Chondrocyte (in vitro differentiated cells): ENCODE data around the gene PIK3R2. TPM values are rescaled to one million over a fixed set of nuclear protein-coding genes. Genes with fewer than 3 reads are reported as not detected.

Experiments used
- DNase-seq: peaks from one replicate; pipeline ENCODE4 v3.0.0; 2021; ENCODE audit warnings: mixed read lengths, low spot score
- H3K27ac Mint-ChIP-seq: one replicate; pipeline ENCODE4 v1.8.0; 2021; ENCODE audit warnings: mild to moderate bottlenecking, moderate library complexity, mixed read lengths; ENCODE audit not compliant: unreplicated experiment
- H3K27me3 Mint-ChIP-seq: 2 replicates; pipeline ENCODE4 v1.8.0; 2021; ENCODE audit warnings: low read depth, mixed read lengths
- H3K36me3 Mint-ChIP-seq: 2 replicates; pipeline ENCODE4 v1.8.0; 2021; ENCODE audit warnings: low read depth, mixed read lengths
- H3K4me1 Mint-ChIP-seq: 2 replicates; pipeline ENCODE4 v1.8.0; 2021; ENCODE audit warnings: low read depth, mild to moderate bottlenecking, mixed read lengths
- H3K4me3 Mint-ChIP-seq: one replicate; pipeline ENCODE4 v1.8.0; 2021; ENCODE audit warnings: mild to moderate bottlenecking, moderate library complexity, mixed read lengths; ENCODE audit not compliant: unreplicated experiment
- H3K9me3 Mint-ChIP-seq: 2 replicates; pipeline ENCODE4 v1.8.0; 2021; ENCODE audit warnings: low read depth, mixed read lengths
- CTCF ChIP-seq: fragments of 200-600 bp; sonication (generic); IDR thresholded peaks from 2 replicates; pipeline ENCODE4 v1.5.0; 2021; ENCODE audit warnings: antibody characterized with exemption, mild to moderate bottlenecking, moderate library complexity
- total RNA-seq: library from RNA; stranded (reverse); gene quantifications from 3 replicates; pipeline ENCODE4 v1.2.1, GENCODE V29; 2021

The PIK3R2 gene
- total RNA-seq, 1 donor from 2014 or later = 73.1 TPM

GRCh38 chr19:18159810-18160209 is 6.8 kb downstream of the PIK3R2 start:
- Mint-ChIP-seq H3K4me3 (no peak overlapping the region), H3K36me3 (peaks cover 6% of the 10 kb centered on the region), H3K27me3 (no peaks in the 10 kb centered on the region), H3K9me3 (no peaks in the 10 kb centered on the region), H3K27ac (no peak overlapping the region), H3K4me1 (peaks cover 23% of the 10 kb centered on the region)
- no peak for DNase-seq
- no peak for TF ChIP-seq CTCF

GRCh38 chr19:18160493-18160970 is 7.6 kb downstream of the PIK3R2 start:
- no peaks in the 10 kb centered on the region for H3K9me3 Mint-ChIP-seq
- H3K27me3 Mint-ChIP-seq = no peaks in the 10 kb centered on the region
- peaks cover 23% of the 10 kb centered on the region for H3K4me1 Mint-ChIP-seq
- TF ChIP-seq CTCF = no peak
- no peak overlapping the region for H3K27ac Mint-ChIP-seq
- H3K36me3 Mint-ChIP-seq = peaks cover 6% of the 10 kb centered on the region
- no peak for DNase-seq
- peak overlapping the region; percentile 42 for H3K4me3 Mint-ChIP-seq

- Mint-ChIP-seq H3K27ac (no peak overlapping the region), H3K4me3 (peak overlapping the region; percentile 42), H3K9me3 (no peaks in the 10 kb centered on the region), H3K36me3 (peaks cover 11% of the 10 kb centered on the region), H3K4me1 (peaks cover 22% of the 10 kb centered on the region), H3K27me3 (no peaks in the 10 kb centered on the region)
- peak; percentile 78 for TF ChIP-seq CTCF
- no peak for DNase-seq
Observed at GRCh38 chr19:18160971-18161635, 8.1 kb downstream of the PIK3R2 start.

- no peak for TF ChIP-seq CTCF
- peaks cover 13% of the 10 kb centered on the region for H3K36me3 Mint-ChIP-seq
- H3K4me3 Mint-ChIP-seq = no peak overlapping the region
- no peak for DNase-seq
- no peaks in the 10 kb centered on the region for H3K27me3 Mint-ChIP-seq
- no peaks in the 10 kb centered on the region for H3K9me3 Mint-ChIP-seq
- peaks cover 17% of the 10 kb centered on the region for H3K4me1 Mint-ChIP-seq
- no peak overlapping the region for H3K27ac Mint-ChIP-seq
Observed at GRCh38 chr19:18161636-18162002, 8.7 kb downstream of the PIK3R2 start.

- no peaks in the 10 kb centered on the region for H3K9me3 Mint-ChIP-seq
- peaks cover 24% of the 10 kb centered on the region for H3K36me3 Mint-ChIP-seq
- H3K27me3 Mint-ChIP-seq = no peaks in the 10 kb centered on the region
- peaks cover 6% of the 10 kb centered on the region for H3K4me1 Mint-ChIP-seq
- DNase-seq = no peak
- no peak for TF ChIP-seq CTCF
- no peak overlapping the region for H3K27ac Mint-ChIP-seq
- H3K4me3 Mint-ChIP-seq = no peak overlapping the region
Observed at GRCh38 chr19:18164072-18164471, 11.1 kb downstream of the PIK3R2 start.
